Activated CD4-positive, CD25-positive, alpha-beta regulatory T cell treated with anti-CD3 and anti-CD28 coated beads, Interleukin-2, amount 50 U/mL, for 72 hours (primary cell): ENCODE measurements around the gene GRIN2A.

ENCODE experiments used
- DNase-seq: peaks from one replicate; pipeline ENCODE4 v3.0.0; 2021

Gene GRIN2A

DNA sequence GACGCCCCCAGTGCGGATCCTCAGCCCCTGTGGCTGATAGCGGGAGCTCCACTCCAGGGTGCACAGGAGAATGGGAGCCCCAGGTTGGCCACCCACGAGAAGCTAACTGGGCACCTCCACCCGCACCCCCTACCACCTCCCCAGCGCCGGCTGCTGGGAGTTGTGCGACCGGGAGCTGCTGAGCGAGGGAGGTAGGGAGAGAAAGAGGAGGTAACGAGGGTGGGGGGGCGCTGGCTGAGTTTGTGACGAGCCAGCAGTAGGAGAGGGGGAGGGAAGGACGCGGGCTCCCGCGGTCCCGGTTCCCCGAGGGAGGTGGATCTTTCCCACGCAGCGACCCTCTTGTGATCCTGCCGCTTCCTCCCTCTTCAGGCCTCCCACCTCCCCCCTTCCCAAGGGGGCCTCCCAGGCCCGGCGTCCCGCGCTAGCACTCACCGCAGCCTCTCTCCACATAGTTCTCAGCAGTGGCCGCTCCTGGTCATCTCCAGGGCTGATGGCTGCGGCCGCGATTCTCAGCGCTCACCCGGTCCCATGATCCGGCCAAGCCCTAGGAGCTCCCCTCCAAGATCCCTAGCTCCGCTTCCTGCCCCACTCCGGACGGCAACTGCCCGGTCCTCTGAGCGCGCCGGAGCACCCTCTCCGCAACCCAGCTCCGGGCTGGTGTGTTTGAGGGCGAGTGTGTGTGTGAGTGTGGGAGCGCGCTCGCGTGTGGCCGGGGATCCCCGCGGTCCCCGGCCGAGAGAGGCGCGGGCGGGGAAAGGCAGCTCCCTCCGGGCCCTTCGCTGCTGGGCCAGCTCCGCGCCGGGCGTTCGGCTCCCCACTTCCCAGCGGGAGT lies at the start of gene GRIN2A:
TSS of gene GRIN2A (minus strand) at position 207 of the 832 bp plus-strand sequence. CDS start 2,017 bp downstream, outside the sequence.
- DNase-seq: no peak

DNA sequence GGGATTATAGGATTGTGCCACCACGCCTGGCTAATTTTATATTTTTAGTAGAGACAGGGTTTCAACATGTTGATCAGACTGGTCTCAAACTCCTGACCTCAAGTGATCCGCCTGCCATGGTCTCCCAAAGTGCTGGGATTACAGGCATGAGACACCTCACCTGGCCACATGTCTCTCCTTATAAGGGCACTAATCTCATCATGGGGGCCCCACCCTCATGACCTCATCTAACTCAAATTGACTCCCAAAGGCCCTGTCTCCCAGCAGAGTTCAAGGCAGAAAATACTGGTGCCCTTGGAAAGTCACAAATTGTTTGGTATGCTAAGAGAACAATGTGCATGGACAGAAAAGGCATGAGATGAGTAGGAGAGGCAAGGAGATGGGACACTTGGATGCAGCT lies 49.3 kb upstream of the GRIN2A start:
- DNase-seq: no peak

DNA sequence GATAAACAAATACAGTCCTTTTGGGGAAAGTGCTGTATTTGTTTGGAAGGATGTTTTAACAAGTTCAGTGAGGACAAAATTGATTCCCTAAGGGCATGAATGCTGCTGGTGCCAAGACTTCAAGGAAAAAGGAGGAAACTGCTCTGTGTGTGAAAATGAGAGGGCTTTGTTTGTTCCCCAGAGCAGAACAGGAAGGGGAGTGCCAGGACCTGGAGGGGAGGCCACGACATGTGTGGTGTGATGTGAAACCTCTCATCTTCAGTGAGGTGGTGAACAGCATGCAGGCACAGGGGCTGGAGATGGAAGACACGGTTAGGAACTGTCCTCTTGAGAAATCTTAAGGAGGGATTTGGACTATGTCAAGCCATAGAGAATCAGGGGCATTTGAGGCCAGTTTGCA lies 46.6 kb upstream of the GRIN2A start:
- no peak for DNase-seq

DNA sequence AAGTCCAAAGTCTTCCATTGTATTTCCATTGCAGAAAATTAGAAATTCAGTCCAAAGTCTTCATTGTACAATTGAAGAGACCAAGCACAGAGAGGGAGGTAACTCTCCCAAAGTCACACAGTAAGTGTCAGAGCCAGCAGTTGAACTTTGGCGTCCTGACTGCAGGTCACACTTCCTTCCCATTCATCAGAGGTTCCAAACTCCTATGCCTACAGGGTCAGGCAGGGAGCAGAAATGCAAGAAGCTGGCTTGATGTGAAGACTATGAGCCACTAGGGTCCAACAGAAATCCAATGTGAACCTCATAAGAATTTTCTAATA lies 44.7 kb upstream of the GRIN2A start:
- DNase-seq: no peak

DNA sequence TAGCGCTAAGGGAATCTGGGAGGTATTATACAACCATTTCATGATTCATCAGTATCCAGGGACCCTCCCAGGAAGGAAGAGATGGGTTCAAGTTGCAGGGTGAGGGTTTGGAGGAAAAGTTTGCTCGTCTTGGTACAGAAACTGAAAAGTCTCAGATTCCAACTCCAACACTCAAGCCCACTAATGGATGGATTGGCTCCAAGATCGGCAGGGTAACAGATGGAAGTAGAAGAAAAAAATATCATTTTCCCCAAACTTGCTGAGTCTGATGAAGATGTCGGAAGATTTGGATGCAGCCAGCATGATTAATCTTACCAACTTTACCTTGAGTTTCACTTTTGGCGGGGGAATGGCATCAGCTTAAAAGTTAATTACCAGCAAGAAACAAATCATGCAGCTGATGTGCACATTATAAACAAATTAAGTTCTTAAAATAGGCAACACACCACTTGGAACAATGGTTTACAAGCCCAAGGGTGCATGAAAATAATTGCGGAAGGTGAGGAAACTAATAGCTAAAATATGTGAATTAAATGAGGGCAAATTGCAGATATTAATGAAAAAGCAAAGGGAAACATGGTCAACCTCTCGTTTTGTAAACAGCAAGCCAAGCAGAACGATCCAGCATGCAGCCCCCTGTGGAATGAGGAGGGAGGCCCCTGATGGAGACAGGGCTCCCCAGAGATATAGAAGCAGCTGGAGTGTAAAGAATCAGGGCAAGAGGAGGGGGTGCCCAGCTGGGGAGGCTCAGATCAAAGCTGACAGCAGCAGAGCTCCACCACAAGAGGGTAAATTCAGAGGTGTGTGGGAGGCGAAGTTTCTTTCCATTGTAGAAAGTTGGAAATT lies 44.1 kb upstream of the GRIN2A start:
- DNase-seq: no peak

DNA sequence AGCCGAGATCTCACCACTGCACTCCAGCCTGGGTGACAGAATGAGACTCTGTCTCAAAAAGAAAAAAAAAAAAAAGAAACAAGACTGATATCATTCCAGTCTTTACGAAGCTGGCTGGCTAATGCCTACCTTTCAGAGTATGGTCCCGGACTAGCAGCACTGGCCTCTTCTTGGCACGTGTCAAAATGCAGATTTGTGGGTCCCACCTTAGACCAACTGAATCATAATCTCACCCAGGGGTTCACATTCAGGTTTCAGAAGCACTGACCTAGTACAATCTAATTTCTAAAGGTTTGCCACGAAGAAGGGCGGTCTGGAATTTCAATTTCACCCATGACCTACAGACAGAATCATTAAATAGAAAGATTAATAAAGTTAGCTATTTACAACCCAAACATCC lies 43.4 kb upstream of the GRIN2A start:
- no peak for DNase-seq

DNA sequence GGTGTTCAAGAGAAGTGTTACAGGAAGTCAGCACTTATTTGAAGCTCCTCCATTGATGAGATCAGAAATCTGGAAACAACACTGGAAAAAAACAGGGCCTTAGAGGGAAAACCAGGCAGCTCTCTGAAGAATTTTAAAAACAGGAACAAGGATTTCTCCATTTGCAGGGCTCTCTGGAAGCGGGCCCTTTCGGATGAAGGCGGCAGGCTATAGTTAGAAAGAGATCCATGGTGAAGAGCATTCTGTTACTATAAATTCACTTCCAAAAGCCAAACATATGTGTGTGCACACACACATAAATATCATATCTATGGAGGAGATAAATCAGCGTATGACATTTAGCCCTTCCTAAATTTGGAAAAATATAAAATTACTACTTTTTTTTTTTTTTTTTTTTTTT lies 42.6 kb upstream of the GRIN2A start:
- no peak for DNase-seq

DNA sequence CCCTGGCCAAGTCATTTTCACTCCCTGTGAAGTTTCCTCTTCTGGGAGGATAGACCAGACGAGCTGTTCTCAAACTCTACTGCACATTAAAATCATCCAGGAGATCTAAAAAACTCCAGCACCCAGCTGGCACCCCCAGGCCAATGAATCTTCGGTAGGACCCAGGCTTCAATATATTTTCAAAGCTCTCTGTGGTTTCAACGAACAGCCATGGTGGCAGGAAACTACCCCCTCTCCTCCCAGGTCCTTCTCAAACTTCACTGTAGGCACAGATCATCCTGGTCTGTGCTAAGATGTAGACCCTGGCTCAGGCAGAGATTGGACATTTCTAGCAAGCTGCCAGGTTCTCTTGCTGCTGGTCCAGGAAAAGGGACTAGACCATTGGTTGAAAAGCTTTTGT lies 38.7 kb upstream of the GRIN2A start:
- no peak for DNase-seq

DNA sequence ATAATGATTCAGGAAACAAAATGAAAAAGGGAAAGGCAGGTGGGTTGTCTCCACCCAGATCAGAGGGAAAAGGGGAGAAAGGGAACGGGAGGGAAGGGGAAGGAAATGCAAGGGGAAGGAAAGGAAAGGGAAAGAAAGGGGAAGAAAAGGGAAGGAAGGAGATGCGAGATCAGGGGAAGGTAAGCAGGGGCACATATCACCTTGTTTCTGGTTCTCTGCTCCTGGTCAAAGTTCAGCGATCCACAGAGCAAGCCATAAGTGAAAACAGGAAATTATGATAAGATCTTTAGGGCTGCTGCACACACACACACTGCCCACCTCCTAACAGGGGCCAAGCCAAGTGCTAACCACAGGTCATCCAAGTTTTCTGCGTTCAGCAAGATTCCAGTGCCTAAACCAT lies 37.5 kb upstream of the GRIN2A start:
- DNase-seq: no peak

DNA sequence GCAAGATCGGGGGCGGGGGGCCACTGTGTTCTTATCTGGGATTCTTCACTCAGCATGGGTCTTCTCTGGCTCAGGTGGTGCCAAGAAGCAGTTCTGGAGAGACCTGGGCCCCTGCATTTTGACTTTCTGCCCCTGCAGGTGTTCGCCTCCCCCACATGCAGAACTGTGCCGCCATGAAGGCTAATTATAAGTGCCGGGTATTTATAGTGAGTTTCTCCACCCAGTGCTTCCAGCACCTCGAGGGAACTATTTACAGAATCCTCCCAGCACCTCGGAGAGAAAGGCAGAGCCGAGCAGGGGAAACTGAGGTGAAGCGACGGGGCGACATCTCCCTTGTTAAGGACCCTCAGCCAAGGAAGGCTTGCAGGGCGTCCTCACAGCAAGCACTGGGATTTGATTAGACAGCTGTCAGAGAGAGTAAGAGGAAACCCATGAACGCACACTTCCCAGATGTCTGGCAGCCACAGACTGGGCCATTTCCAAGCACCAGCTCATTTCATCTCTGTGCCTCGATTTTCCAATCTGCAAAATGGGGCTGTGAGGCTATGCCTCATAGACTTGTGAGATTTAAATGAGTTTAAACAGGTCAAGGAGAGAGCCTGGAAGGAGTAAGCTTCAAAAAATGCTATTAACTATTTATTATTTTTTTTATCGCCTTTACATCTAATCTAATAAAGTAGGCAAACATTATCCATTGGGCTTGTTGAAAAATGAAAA lies 36.4 kb upstream of the GRIN2A start:
- no peak for DNase-seq

DNA sequence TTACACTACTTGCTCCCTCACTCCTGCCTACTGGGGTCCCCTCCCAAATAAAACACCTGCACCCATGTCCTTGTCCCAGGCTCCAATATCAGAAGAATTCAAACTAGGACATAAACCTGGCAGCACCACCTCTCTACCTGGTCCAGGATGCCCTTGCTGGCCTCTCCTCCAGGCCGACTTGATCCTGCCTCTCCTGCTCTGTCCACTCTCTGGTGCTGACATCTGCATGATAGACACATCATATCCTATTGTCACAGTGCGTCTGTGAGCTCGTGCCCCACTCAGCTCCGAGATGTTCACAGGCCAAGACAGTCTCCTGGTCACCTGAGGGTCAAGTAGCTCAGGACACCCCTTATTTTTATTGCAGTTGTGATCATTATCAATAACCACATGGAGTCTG lies 31.5 kb upstream of the GRIN2A start:
- DNase-seq: no peak

DNA sequence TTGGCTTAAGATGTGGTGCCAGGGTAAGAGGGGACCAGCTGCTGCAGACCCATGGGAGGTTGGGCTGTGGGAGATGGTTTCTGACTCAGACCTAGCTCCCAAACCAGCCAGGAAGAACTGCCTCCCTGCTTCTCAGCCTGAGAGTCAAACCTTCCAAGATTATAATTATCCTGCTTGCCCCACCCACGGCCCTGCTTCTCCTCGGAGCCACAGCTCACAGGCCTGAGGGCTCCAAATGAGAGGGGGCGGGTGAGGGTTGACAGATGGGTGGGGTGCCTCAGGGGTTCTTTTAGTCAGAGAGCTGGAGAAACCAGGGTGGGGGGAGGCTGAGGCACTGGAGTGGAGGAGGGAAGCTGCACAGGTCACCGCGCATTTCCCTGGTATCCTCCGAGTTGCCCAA lies 28.7 kb upstream of the GRIN2A start:
- no peak for DNase-seq

DNA sequence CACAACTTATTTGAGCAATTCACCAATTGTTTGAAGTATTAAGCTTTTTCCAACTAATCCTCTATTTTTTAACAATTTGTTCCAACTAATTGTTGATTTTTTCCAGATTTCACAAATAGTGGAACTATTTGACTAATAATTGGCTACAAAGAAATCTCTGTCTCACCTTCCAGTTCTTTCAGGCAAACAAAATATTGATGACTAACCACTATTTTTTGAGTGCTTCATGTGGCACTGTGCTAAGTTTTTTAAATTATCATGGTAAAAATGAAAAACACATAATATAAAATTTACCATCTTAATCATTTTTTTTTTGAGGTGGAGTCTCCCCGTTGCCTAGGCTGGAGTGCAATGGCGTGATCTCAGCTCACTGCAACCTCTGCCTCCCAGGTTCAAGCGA lies 24.6 kb upstream of the GRIN2A start:
- no peak for DNase-seq

DNA sequence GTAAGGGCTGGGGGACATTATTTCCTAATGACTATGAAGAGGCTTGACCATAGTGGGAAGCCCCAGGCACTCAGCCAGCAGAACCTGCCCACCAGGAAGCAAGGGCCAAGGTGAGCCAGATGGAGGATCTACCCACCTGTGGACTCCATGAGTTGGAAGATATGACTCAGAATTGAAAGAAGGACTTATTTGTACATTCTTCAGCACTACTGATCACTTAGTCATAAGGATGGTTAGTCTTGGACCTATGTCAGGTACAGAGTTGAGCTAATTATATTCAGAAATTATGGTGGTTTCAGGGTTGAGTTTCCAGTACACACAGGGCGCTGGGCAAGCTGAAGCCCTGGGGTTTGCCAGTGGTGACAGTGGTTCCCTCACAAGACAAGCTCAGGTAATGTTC lies 24.0 kb upstream of the GRIN2A start:
- no peak for DNase-seq

DNA sequence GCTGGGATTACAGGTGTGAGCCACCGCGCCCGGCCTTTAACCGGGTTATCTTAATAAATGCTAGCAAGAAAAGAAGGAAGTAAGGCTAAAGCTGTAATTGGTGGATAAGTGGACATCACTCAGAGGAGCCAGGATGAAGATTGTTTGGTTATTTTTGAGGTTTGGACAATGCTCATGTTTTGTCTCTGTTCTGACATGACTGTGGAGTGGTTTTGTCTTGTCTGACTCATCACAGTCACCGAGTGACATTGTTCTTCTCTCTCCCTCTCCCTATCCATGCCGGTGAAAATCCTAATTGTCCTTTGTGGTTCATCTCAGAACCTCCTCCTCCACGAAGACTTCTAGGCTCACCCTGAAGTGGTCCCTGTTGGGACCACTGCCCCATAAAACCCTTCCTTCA lies 23.5 kb upstream of the GRIN2A start:
- DNase-seq: no peak

DNA sequence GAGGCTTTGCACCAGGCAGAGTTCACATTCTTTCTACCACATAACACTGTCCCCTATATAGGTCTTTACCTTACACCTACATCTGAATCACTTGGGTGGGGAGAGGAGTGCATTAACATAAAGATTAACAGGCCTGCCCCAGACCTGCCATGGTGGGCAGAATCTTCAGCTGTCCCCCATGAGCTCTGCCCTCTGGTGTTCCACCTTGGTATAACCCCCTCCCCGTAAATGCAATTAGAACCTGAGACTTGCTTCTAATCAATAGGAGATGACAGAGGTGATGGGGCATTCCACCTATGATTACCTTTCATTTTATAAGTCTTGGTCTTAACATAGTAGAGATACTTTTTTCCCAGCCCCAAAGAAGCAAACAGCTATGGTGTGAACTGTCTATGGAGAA lies 20.4 kb upstream of the GRIN2A start:
- DNase-seq: no peak

DNA sequence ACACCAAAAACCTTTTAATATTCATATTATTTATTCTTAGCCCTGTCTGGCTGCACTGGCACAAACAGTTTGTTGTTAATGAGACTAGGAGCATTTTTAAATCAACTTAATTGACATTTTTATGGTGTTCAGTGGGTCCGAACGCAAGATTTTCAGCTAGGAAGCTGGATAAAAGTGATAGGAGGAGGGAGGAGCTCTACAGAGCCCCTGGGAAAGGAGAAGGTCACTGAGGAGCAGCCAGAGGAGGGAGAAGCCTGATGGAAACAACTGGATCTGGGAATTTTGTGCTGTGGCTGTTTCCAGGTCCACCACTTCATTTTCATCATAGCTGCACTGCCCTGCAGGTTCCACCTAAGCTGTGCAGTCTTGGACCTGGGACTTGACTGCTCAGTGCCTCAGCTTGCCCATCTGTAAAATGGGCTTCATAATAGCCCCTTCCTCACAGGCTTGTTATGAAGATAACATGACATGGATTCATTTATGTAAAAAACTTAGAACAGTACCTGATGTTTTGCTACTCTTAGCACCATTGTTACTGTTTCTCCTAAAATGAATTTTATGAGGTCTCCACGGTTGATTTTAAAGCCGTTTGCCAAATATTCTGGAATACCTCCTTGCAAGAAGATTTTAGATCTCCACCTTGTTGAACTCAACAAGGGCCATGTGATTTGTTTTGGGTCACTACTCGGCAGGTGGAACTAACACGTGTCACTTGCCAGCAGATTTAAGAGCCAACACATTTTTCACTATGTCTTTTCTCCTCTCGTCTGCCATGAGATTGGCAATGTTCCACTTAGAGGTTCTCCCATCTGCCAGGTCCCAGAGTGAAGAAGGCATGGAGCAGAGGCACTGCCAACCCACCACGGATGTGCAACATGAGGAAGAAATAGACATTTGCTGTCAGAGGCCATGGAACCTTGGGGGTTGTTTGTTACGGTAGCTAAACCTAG lies 18.7 kb upstream of the GRIN2A start:
- DNase-seq: no peak

DNA sequence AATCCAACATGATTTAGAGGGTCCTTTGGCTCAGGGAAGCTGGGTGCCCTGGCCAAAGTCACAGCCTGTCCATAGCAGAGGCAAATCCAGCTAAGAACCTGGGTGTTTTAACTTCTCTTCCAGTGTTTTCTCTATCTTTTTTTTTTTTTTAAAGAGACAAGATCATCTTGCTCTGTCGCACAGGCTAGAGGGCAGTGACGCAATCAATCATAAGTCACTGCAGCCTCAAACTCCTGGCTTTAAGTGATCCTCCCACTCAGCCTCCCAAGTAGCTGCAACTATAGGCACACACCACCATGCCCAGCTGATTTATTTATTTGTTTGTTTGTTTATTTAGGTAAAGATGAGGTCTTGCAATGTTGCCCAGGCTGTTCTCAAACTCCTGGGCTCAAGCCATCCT lies 14.8 kb upstream of the GRIN2A start:
- no peak for DNase-seq

DNA sequence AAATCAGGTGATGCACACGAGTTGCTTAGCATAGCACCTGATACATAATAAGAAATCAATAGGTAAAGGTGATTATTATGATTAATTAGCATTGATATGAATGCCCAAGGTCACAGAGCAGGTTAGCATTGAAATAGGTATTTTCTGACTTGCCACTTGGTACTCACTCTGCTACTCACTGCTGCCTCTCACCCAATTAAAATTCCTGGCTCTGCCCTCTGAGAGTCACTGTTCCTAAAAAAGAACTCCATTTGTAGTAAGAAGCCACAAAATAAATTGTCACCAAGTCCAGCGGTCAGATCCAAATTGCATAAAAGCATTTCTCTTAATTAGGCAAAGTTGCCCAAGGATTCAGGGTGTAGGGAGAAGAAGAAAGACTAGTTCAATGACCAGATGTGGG lies 8.9 kb upstream of the GRIN2A start:
- DNase-seq: no peak

DNA sequence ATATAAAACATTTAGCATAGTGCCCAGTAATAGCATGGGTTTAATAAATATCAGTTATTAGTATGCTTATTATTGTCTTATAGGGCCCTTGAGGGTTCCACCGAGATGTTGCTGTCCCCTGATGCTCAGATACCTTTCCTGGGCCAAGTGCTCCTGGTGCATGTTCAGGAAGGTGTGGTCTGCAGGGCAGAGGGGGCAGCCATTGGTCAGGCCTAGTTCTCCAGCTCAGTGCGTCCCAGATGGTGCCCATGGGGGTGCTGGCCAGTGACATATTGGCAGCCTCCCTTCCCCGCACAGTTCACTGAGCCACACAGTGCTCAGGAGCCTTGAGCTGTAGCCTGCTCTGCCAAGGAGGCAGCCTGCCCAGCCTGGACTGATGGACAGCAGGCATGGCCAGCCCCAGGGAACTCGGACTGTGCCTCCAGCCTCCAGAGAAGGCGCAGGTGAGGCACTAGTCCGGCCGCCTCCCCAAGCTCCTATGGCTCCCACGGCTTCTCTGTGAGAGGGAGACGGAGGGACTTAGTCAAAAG lies 7.7 kb upstream of the GRIN2A start:
- no peak for DNase-seq

DNA sequence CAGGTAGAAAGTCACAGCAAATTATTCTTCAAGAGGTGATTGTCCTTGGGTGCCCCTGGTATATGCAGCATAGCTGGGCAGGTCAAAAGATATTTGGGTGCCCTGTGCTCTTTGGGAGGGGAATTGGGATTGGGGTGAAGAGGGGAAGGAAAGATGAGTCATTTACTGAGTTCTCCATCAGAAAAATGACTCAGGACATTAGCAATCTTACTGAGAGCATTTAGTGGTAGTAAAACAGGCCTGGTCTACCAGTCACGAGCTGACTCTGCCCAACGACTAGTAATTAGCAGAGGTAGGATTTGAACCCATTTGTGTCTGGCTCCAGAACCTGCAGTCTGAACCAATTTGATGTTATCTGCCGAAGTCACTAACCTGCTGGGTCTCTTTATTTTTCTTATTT lies 6.0 kb upstream of the GRIN2A start:
- DNase-seq: no peak
